ENCODE data around the gene C19orf25.

C19orf25 gene

GRCh38 chr19:1438035-1438932, 40.7 kb downstream of the C19orf25 start, which contains the start of gene RPS15:
Gene RPS15 (plus strand): TSS chr19:1438396. CDS start chr19:1438426, 30 bp downstream.
- Histone ChIP-seq H3K4me3 (ENCODE audit: insufficient read depth, low read depth, low read length, poor library complexity, severe bottlenecking) (peak within 1 kb of the TSS; percentile 98), H3K36me3 (ENCODE audit: control insufficient read depth, insufficient read depth, low read length) (peaks cover 55% of the 10 kb centered on the region)

GRCh38 chr19:1437609-1438008, 41.4 kb downstream of the C19orf25 start:
- H3K4me1 ChIP-seq (ENCODE audit: control insufficient read depth, insufficient read depth, low read length, poor library complexity, severe bottlenecking) = peaks cover 15% of the 10 kb centered on the region
- no peaks in the 10 kb centered on the region for H3K27me3 ChIP-seq (replicated peaks; ENCODE audit: control insufficient read depth, insufficient read depth, low read length, poor library complexity, severe bottlenecking)
- peaks cover 62% of the 10 kb centered on the region for H3K36me3 ChIP-seq (ENCODE audit: control insufficient read depth, insufficient read depth, low read length)
- H3K4me3 ChIP-seq (ENCODE audit: insufficient read depth, low read depth, low read length, poor library complexity, severe bottlenecking) = peak overlapping the region; percentile 98
- H3K9me3 ChIP-seq (ENCODE audit: control insufficient read depth, low read length) = no peaks in the 10 kb centered on the region
- no peak overlapping the region for H3K27ac ChIP-seq (ENCODE audit: insufficient read depth, low read length, poor library complexity, severe bottlenecking)
- DNase-seq = no peak

More at GRCh38 chr19:1438035-1438932, 40.7 kb downstream of the C19orf25 start, which contains the start of gene RPS15:
- Histone ChIP-seq H3K9me3 (ENCODE audit: control insufficient read depth, low read length) (no peaks in the 10 kb centered on the region), H3K27ac (ENCODE audit: insufficient read depth, low read length, poor library complexity, severe bottlenecking) (peak within 1 kb of the TSS; percentile 90), H3K27me3 (replicated peaks; ENCODE audit: control insufficient read depth, insufficient read depth, low read length, poor library complexity, severe bottlenecking) (no peaks in the 10 kb centered on the region), H3K4me1 (ENCODE audit: control insufficient read depth, insufficient read depth, low read length, poor library complexity, severe bottlenecking) (peaks cover 15% of the 10 kb centered on the region)
- peak; percentile 89 to 94 (median 93) for DNase-seq

- Histone ChIP-seq H3K4me1 (ENCODE audit: control insufficient read depth, insufficient read depth, low read length, poor library complexity, severe bottlenecking) (peaks cover 15% of the 10 kb centered on the region), H3K36me3 (ENCODE audit: control insufficient read depth, insufficient read depth, low read length) (peaks cover 58% of the 10 kb centered on the region), H3K4me3 (ENCODE audit: insufficient read depth, low read depth, low read length, poor library complexity, severe bottlenecking) (no peak overlapping the region), H3K9me3 (ENCODE audit: control insufficient read depth, low read length) (no peaks in the 10 kb centered on the region), H3K27ac (ENCODE audit: insufficient read depth, low read length, poor library complexity, severe bottlenecking) (no peak overlapping the region), H3K27me3 (replicated peaks; ENCODE audit: control insufficient read depth, insufficient read depth, low read length, poor library complexity, severe bottlenecking) (no peaks in the 10 kb centered on the region)
- DNase-seq = no peak
Observed at GRCh38 chr19:1435378-1435989, 43.5 kb downstream of the C19orf25 start.

- Histone ChIP-seq H3K36me3 (ENCODE audit: control insufficient read depth, insufficient read depth, low read length) (peaks cover 55% of the 10 kb centered on the region), H3K9me3 (ENCODE audit: control insufficient read depth, low read length) (no peaks in the 10 kb centered on the region), H3K27me3 (replicated peaks; ENCODE audit: control insufficient read depth, insufficient read depth, low read length, poor library complexity, severe bottlenecking) (no peaks in the 10 kb centered on the region), H3K4me3 (ENCODE audit: insufficient read depth, low read depth, low read length, poor library complexity, severe bottlenecking) (no peak overlapping the region), H3K4me1 (ENCODE audit: control insufficient read depth, insufficient read depth, low read length, poor library complexity, severe bottlenecking) (peaks cover 11% of the 10 kb centered on the region), H3K27ac (ENCODE audit: insufficient read depth, low read length, poor library complexity, severe bottlenecking) (no peak overlapping the region)
- DNase-seq = no peak
Observed at GRCh38 chr19:1434577-1435060, 44.4 kb downstream of the C19orf25 start.

- H3K27me3 ChIP-seq (replicated peaks; ENCODE audit: control insufficient read depth, insufficient read depth, low read length, poor library complexity, severe bottlenecking) = no peaks in the 10 kb centered on the region
- H3K4me1 ChIP-seq (ENCODE audit: control insufficient read depth, insufficient read depth, low read length, poor library complexity, severe bottlenecking) = peaks cover 5% of the 10 kb centered on the region
- no peak overlapping the region for H3K27ac ChIP-seq (ENCODE audit: insufficient read depth, low read length, poor library complexity, severe bottlenecking)
- no peaks in the 10 kb centered on the region for H3K9me3 ChIP-seq (ENCODE audit: control insufficient read depth, low read length)
- H3K4me3 ChIP-seq (ENCODE audit: insufficient read depth, low read depth, low read length, poor library complexity, severe bottlenecking) = no peak overlapping the region
- H3K36me3 ChIP-seq (ENCODE audit: control insufficient read depth, insufficient read depth, low read length) = peaks cover 59% of the 10 kb centered on the region
- DNase-seq = no peak
Observed at GRCh38 chr19:1434040-1434366, 45.0 kb downstream of the C19orf25 start.

- Histone ChIP-seq H3K4me3 (ENCODE audit: insufficient read depth, low read depth, low read length, poor library complexity, severe bottlenecking) (no peak overlapping the region), H3K9me3 (ENCODE audit: control insufficient read depth, low read length) (no peaks in the 10 kb centered on the region), H3K27ac (ENCODE audit: insufficient read depth, low read length, poor library complexity, severe bottlenecking) (no peak overlapping the region), H3K27me3 (replicated peaks; ENCODE audit: control insufficient read depth, insufficient read depth, low read length, poor library complexity, severe bottlenecking) (no peaks in the 10 kb centered on the region), H3K4me1 (ENCODE audit: control insufficient read depth, insufficient read depth, low read length, poor library complexity, severe bottlenecking) (peaks cover 4% of the 10 kb centered on the region), H3K36me3 (ENCODE audit: control insufficient read depth, insufficient read depth, low read length) (peaks cover 61% of the 10 kb centered on the region)
- DNase-seq = no peak
Observed at GRCh38 chr19:1433119-1434039, 45.6 kb downstream of the C19orf25 start.

- peaks cover 67% of the 10 kb centered on the region for H3K36me3 ChIP-seq (ENCODE audit: control insufficient read depth, insufficient read depth, low read length)
Observed at GRCh38 chr19:1432507-1432887, 46.5 kb downstream of the C19orf25 start.

GRCh38 chr19:1431759-1432506, 47.1 kb downstream of the C19orf25 start:
- no peaks in the 10 kb centered on the region for H3K27me3 ChIP-seq (replicated peaks; ENCODE audit: control insufficient read depth, insufficient read depth, low read length, poor library complexity, severe bottlenecking)
- H3K36me3 ChIP-seq (ENCODE audit: control insufficient read depth, insufficient read depth, low read length) = peaks cover 72% of the 10 kb centered on the region
- no peak for DNase-seq
- H3K27ac ChIP-seq (ENCODE audit: insufficient read depth, low read length, poor library complexity, severe bottlenecking) = no peak overlapping the region
- no peaks in the 10 kb centered on the region for H3K9me3 ChIP-seq (ENCODE audit: control insufficient read depth, low read length)
- no peak overlapping the region for H3K4me3 ChIP-seq (ENCODE audit: insufficient read depth, low read depth, low read length, poor library complexity, severe bottlenecking)
- H3K4me1 ChIP-seq (ENCODE audit: control insufficient read depth, insufficient read depth, low read length, poor library complexity, severe bottlenecking) = no peaks in the 10 kb centered on the region

More at GRCh38 chr19:1432507-1432887, 46.5 kb downstream of the C19orf25 start:
- Histone ChIP-seq H3K27ac (ENCODE audit: insufficient read depth, low read length, poor library complexity, severe bottlenecking) (no peak overlapping the region), H3K4me3 (ENCODE audit: insufficient read depth, low read depth, low read length, poor library complexity, severe bottlenecking) (no peak overlapping the region), H3K27me3 (replicated peaks; ENCODE audit: control insufficient read depth, insufficient read depth, low read length, poor library complexity, severe bottlenecking) (no peaks in the 10 kb centered on the region), H3K9me3 (ENCODE audit: control insufficient read depth, low read length) (no peaks in the 10 kb centered on the region), H3K4me1 (ENCODE audit: control insufficient read depth, insufficient read depth, low read length, poor library complexity, severe bottlenecking) (no peaks in the 10 kb centered on the region)
- no peak for DNase-seq

GRCh38 chr19:1430246-1430645, 48.8 kb downstream of the C19orf25 start:
- H3K27ac ChIP-seq (ENCODE audit: insufficient read depth, low read length, poor library complexity, severe bottlenecking) = no peak overlapping the region
- no peaks in the 10 kb centered on the region for H3K27me3 ChIP-seq (replicated peaks; ENCODE audit: control insufficient read depth, insufficient read depth, low read length, poor library complexity, severe bottlenecking)
- H3K9me3 ChIP-seq (ENCODE audit: control insufficient read depth, low read length) = no peaks in the 10 kb centered on the region
- DNase-seq = no peak
- no peak overlapping the region for H3K4me3 ChIP-seq (ENCODE audit: insufficient read depth, low read depth, low read length, poor library complexity, severe bottlenecking)
- H3K4me1 ChIP-seq (ENCODE audit: control insufficient read depth, insufficient read depth, low read length, poor library complexity, severe bottlenecking) = no peaks in the 10 kb centered on the region
- peaks cover 84% of the 10 kb centered on the region for H3K36me3 ChIP-seq (ENCODE audit: control insufficient read depth, insufficient read depth, low read length)
